Effector memory CD4-positive, alpha-beta T cell (primary cell): ENCODE measurements around the gene BLID.

Experiments
- DNase-seq, 3 donors: peaks; one replicate each; pipeline ENCODE4 v3.0.0-alpha.2; 2020
- H3K27ac ChIP-seq: 2 replicates; pipeline ENCODE4 v1.7.0; 2013; ENCODE audit warnings: mild to moderate bottlenecking, low read length, moderate library complexity; ENCODE audit not compliant: insufficient read depth, poor library complexity, severe bottlenecking
- H3K27me3 ChIP-seq: replicated peaks from 2 replicates; pipeline ENCODE4 v1.7.0; 2013; ENCODE audit warnings: mild to moderate bottlenecking, low read length; ENCODE audit not compliant: insufficient read depth, control insufficient read depth, poor library complexity, severe bottlenecking
- H3K36me3 ChIP-seq: 2 replicates; pipeline ENCODE4 v1.7.0; 2013; ENCODE audit warnings: mild to moderate bottlenecking, low read length, moderate library complexity; ENCODE audit not compliant: control insufficient read depth, insufficient read depth
- H3K4me1 ChIP-seq: 2 replicates; pipeline ENCODE4 v1.7.0; 2013; ENCODE audit warnings: low read length, mild to moderate bottlenecking; ENCODE audit not compliant: control insufficient read depth, insufficient read depth, poor library complexity, severe bottlenecking
- H3K4me3 ChIP-seq: 2 replicates; pipeline ENCODE4 v1.7.0; 2013; ENCODE audit warnings: low read length, low read depth, mild to moderate bottlenecking; ENCODE audit not compliant: insufficient read depth, poor library complexity, severe bottlenecking
- H3K9me3 ChIP-seq: 2 replicates; pipeline ENCODE4 v1.7.0; 2013; ENCODE audit warnings: mild to moderate bottlenecking, low read length, moderate library complexity; ENCODE audit not compliant: control insufficient read depth

Gene BLID

GRCh38 chr11:122155765-122156527, 39.9 kb upstream of the BLID start:
- no peak overlapping the region for H3K4me3 ChIP-seq
- H3K9me3 ChIP-seq, result no peaks in the 10 kb centered on the region
- H3K27me3 ChIP-seq, result peaks cover 3% of the 10 kb centered on the region
- no peaks in the 10 kb centered on the region for H3K36me3 ChIP-seq
- H3K27ac ChIP-seq, result no peak overlapping the region
- H3K4me1 ChIP-seq, result no peaks in the 10 kb centered on the region
- no peak for DNase-seq

GRCh38 chr11:122154994-122155393, 39.0 kb upstream of the BLID start:
- Histone ChIP-seq H3K27me3 (peaks cover 6% of the 10 kb centered on the region), H3K4me3 (no peak overlapping the region), H3K36me3 (no peaks in the 10 kb centered on the region), H3K27ac (no peak overlapping the region), H3K9me3 (no peaks in the 10 kb centered on the region), H3K4me1 (no peaks in the 10 kb centered on the region)
- DNase-seq, result no peak

DNA sequence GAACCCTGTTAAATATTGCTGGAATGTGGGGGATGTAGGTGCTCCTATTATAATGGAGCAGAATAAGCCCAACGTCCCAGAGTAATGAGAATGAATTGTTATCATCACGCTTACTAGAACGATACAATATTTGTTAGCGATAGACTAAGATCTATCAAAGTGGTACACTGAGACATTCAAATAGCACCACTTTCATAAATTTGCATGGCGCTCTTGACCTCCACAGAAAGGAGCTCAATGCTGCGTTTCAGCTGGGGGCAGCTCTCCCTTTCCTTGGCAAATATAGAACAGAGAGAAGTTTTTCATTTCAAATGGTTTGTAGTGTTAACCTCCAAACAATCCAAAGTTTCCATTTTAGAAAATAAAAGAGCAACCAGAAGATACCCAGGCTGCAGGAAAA, 38.2 kb upstream of the BLID start:
- peaks cover 6% of the 10 kb centered on the region for H3K27me3 ChIP-seq
- no peaks in the 10 kb centered on the region for H3K9me3 ChIP-seq
- H3K36me3 ChIP-seq, result no peaks in the 10 kb centered on the region
- no peak for DNase-seq
- no peaks in the 10 kb centered on the region for H3K4me1 ChIP-seq
- no peak overlapping the region for H3K4me3 ChIP-seq
- no peak overlapping the region for H3K27ac ChIP-seq

DNA sequence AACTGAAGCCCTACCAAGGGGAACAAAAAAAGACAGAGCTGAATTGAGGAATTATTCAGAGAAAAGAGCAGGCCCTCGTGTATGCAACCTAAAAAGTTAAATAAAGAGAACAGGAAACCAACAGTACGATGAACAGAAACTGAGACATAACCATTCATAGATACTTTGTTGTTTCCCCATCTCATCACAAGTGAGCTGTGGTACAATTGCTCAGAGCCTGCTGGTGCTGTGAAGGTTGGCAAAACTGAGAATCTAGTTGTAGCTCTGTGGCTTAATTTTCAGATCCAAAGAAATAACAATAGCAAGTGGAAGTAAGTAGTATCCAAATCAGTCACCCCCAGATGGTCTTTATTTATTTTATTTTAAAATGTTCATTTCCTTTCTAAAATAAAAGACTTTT, 37.7 kb upstream of the BLID start:
- H3K4me1 ChIP-seq, result no peaks in the 10 kb centered on the region
- peaks cover 6% of the 10 kb centered on the region for H3K27me3 ChIP-seq
- no peak overlapping the region for H3K4me3 ChIP-seq
- H3K36me3 ChIP-seq, result no peaks in the 10 kb centered on the region
- DNase-seq, result no peak
- no peaks in the 10 kb centered on the region for H3K9me3 ChIP-seq
- no peak overlapping the region for H3K27ac ChIP-seq

DNA sequence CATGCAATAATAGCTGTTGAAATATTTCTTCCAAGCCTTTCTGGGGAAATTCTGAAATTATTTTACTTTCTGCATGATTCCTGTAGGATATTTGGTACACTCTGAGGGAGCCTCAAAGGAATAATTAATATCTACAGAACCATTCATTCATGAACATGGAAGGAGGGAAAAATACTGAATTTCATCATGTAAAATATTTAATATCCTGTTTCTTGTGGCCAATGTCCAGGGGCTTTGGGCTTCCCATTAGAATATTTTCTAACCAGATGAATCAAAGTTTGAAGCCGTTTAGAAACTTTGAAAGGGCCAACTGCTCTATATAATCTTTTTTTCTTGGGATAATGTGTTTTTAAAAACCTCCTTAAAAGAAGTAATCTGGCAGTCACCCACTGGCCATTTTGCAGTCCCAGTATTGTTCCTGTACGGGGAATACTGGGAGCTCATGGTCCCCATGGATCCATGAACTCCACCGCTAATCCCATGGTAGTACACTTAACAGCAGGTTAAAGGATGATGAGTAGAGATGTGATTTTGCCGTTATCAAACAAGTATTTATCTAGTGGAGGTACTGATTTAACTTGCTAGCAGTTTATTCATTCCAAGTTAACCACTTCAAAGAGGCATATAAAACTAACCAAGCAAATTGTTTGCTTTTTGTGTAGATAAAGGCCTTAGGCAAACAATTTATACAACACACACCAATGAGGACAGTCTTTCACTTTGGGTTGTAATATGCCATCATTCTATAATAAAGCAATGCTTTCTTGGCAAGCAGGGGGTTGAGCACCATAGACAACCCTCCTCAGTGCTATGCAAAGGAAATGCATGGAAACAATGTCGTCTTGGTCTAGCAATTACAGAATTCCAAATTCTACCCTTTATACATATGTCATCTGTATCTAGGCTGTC, 34.5 kb upstream of the BLID start:
- Histone ChIP-seq H3K4me1 (no peaks in the 10 kb centered on the region), H3K36me3 (no peaks in the 10 kb centered on the region)

DNA sequence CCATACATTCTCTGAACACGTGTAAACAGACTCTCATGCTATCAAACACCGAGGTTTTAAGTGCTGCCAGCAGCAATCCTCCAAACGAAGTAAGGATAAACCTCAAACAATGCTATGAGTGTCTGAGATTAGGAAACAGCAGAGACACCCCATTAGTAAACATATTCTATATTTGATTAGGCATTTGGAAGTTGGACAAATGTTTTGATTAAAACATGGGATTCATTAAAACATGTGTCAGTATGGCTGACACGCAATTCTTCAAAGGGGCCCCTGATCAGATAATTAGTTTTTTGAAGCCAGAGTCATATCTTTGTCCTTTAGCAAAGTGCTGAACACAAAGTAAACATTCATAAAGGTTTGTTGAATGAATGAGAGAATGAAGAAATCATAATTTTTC, 33.2 kb upstream of the BLID start:
- H3K27ac ChIP-seq, result no peak overlapping the region
- no peaks in the 10 kb centered on the region for H3K4me1 ChIP-seq
- DNase-seq, result no peak
- H3K9me3 ChIP-seq, result no peaks in the 10 kb centered on the region
- H3K4me3 ChIP-seq, result no peak overlapping the region
- H3K36me3 ChIP-seq, result no peaks in the 10 kb centered on the region
- peaks cover 6% of the 10 kb centered on the region for H3K27me3 ChIP-seq

More for the DNA sequence above, 34.5 kb upstream of the BLID start:
- Histone ChIP-seq H3K4me3 (no peak overlapping the region), H3K27ac (no peak overlapping the region), H3K27me3 (peaks cover 6% of the 10 kb centered on the region), H3K9me3 (no peaks in the 10 kb centered on the region)
- DNase-seq, result no peak

- Histone ChIP-seq H3K4me1 (no peaks in the 10 kb centered on the region), H3K27me3 (peaks cover 3% of the 10 kb centered on the region), H3K27ac (no peak overlapping the region), H3K9me3 (no peaks in the 10 kb centered on the region), H3K4me3 (no peak overlapping the region), H3K36me3 (no peaks in the 10 kb centered on the region)
- DNase-seq, result no peak
Measured at GRCh38 chr11:122146475-122146874, 30.5 kb upstream of the BLID start.

GRCh38 chr11:122145715-122146274, 29.8 kb upstream of the BLID start:
- H3K4me1 ChIP-seq, result no peaks in the 10 kb centered on the region
- DNase-seq, result no peak
- H3K36me3 ChIP-seq, result no peaks in the 10 kb centered on the region
- H3K27ac ChIP-seq, result no peak overlapping the region
- H3K9me3 ChIP-seq, result no peaks in the 10 kb centered on the region
- H3K27me3 ChIP-seq, result peaks cover 3% of the 10 kb centered on the region
- H3K4me3 ChIP-seq, result no peak overlapping the region

DNA sequence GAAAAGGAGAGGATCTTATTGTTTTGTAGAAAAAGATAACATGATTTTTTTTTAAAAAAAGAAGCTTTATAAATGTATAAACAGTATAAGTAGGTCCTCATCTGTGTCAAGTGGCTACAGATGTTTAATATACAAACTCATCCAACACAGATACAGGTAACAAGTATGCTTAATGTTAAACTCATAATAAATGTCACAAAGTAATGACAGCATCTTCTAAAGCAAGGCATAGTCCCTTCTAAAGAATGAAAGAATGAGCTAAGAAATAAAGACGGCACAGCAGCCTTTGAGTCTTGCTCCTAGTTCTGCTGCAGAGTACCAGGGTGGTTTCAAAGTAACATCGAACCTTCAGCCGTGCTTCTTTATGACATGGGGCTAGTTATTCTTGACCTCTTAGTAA, 28.7 kb upstream of the BLID start:
- no peak for DNase-seq
- Histone ChIP-seq H3K9me3 (no peaks in the 10 kb centered on the region), H3K36me3 (no peaks in the 10 kb centered on the region), H3K4me1 (no peaks in the 10 kb centered on the region), H3K27ac (no peak overlapping the region), H3K4me3 (no peak overlapping the region), H3K27me3 (no peaks in the 10 kb centered on the region)

DNA sequence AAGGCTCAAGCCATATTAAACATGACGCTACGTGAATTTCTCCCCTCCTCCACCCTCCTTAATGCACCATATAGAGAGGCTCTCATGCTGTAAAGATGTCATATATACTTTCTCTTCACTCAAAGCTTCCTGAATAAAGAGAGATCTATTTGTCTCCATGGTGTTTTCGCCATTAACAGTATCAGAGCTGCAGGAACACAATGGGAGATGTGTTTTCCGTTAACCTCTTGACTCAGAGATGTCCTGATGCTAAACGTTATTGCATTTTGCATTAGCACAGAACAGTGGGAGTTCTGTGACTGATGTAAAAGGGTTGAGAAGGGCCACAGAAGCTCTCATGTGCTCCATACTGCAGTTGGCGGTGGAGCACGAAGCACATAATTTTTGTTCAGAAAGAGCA, 25.7 kb upstream of the BLID start:
- no peak for DNase-seq

More for the DNA sequence above, 25.7 kb upstream of the BLID start:
- Histone ChIP-seq H3K4me3 (no peak overlapping the region), H3K4me1 (no peaks in the 10 kb centered on the region), H3K27me3 (no peaks in the 10 kb centered on the region), H3K9me3 (no peaks in the 10 kb centered on the region), H3K36me3 (no peaks in the 10 kb centered on the region), H3K27ac (no peak overlapping the region)
